Measurements from ENCODE around the gene MACROD2.

MACROD2 gene

DNA sequence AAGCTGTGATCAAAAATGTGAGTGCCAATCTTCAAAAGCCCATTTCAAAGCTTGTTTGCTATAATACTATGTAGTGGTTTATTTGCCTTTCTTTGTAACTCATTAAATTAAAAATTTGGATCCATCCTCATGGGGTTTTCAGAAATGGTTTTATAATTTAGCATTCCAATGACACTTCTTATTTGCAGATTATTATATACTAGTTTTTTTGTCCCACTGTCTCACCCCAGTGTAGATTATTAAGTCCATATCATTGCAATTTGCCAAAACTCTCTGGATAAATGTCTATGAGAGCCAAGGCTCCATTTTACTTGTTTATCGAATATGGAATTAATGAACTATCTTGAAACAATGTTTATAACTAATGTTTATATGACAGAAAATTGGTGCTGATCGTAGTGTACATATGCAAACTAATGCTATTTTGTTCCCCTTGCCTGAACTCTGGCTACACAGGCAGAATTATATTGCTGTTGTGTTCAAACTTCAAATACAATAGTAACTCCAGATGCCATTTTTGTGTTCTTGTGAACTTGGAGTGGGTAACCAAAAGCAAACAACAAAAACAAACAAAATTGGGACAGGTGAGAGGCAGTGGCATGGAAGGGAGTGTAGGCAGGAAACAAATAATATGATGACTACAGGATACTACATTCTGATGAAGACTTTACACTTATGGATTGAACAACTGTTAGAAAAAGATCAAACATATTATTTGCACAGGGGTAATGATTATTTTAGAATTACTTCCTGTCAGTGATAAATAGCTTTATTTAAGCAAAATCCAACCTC, 649.2 kb downstream of the MACROD2 start:
- TF ChIP-seq ZFX (IDR thresholded peaks at IDR 0.05; ENCODE audit: borderline replicate concordance) = no peak
- TF ChIP-seq, protein P1, sequence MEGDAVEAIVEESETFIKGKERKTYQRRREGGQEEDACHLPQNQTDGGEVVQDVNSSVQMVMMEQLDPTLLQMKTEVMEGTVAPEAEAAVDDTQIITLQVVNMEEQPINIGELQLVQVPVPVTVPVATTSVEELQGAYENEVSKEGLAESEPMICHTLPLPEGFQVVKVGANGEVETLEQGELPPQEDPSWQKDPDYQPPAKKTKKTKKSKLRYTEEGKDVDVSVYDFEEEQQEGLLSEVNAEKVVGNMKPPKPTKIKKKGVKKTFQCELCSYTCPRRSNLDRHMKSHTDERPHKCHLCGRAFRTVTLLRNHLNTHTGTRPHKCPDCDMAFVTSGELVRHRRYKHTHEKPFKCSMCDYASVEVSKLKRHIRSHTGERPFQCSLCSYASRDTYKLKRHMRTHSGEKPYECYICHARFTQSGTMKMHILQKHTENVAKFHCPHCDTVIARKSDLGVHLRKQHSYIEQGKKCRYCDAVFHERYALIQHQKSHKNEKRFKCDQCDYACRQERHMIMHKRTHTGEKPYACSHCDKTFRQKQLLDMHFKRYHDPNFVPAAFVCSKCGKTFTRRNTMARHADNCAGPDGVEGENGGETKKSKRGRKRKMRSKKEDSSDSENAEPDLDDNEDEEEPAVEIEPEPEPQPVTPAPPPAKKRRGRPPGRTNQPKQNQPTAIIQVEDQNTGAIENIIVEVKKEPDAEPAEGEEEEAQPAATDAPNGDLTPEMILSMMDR (IDR thresholded peaks at IDR 0.05) = no peak

DNA sequence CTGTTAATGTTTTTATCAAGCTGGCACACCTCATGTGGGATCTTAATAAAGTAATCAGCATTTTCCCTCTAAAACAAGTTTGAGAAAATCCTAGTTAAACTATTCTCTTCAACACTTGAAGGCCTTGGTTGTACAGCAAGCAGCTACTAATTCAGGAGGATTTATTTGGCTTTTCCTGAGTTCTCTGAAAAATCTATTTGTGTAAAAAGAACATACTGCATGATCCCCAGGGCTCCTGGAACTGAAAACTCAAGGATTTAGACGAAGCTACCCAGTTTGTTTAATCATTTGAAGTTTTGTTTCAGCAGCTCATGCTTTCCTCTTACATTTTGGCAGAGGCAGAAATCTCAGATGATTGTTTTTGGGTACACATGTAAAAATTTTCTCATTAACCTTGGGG, 651.7 kb downstream of the MACROD2 start:
- no peak overlapping the region for H3K27ac ChIP-seq
- TF ChIP-seq, protein P1 (IDR thresholded peaks at IDR 0.05) = no peak
- TF ChIP-seq ZFX (IDR thresholded peaks at IDR 0.05; ENCODE audit: borderline replicate concordance) = no peak

More for the DNA sequence above, 649.2 kb downstream of the MACROD2 start:
- H3K27ac ChIP-seq = no peak overlapping the region

DNA sequence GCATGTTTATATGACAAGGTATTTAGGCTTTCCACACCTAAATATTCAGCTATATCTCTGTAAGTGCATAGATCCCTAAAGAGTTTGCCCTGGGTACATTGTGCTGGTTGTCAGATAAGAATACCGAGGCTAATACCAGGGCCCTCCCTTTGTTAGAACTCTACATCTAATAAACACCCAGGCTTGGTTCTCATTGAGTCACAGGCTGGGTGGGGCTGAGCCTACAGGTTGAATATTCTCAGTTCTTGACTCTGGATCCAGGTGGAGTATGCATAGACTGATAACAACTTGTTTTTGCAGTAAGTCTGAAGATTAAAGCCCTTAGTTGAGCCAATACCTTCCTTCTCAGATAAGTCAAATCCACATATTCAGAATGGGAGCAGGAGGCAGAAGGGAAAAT, 654.3 kb downstream of the MACROD2 start:
- H3K27ac ChIP-seq = no peak overlapping the region
- TF ChIP-seq, protein P1 (IDR thresholded peaks at IDR 0.05) = no peak
- no peak for TF ChIP-seq ZFX (IDR thresholded peaks at IDR 0.05; ENCODE audit: borderline replicate concordance)

DNA sequence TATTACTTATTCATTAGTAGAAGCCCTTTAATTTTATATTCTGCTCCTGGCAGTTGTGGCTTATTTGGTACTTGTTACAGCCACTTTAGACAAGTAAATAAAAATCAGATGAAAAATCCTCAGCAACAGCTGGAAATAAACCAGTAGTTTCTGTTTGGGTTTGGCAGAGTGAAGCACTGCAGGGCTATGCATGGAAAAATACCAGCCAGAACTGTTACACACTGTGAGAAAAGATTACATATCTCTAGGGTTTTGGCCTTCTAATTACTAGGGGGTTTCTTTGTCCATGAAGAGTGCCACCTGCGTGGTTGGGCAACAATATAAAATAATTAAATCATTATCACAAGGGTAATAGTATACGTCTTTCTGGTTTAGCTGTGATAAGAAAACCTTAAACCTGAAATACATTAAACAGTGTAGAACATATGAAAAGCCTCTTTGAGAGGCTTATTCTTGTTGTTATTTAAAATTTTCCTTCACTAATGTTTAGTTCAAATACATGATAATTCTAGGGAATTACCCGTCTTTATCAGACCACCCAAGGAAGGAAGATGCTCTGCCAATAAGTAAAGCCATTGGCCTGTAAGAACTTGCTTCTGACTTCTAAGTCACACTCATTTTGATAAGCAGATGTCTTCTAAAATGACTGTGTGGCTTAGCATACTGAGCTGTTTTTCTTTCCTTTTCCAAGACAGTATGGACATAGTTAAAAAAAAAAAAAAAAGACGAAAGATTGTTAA, 662.1 kb downstream of the MACROD2 start:
- TF ChIP-seq, protein P1 (IDR thresholded peaks at IDR 0.05) = no peak
- no peak for TF ChIP-seq ZFX (IDR thresholded peaks at IDR 0.05; ENCODE audit: borderline replicate concordance)

DNA sequence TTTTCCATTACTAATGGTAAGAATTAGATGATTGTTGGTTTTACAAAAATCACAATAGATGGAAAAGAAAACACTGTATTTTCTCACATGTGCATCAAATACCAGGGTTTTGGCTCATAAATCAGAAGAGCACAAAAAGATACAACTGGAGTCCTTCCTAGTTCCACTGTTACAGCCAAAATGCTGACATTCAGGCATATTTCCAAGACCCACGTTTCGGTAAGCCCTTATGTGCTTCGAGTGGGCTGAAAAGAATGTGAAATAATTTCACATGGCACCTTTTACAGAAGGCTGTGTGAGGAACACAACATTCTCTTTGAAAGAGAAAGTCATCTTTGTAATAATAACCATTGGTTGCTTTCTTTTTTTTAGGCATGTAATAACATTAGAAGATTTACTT, 668.8 kb downstream of the MACROD2 start:
- TF ChIP-seq, protein P1 (IDR thresholded peaks at IDR 0.05) = no peak
- no peak for TF ChIP-seq ZFX (IDR thresholded peaks at IDR 0.05; ENCODE audit: borderline replicate concordance)
- H3K27ac ChIP-seq = no peak overlapping the region

More for the DNA sequence above, 662.1 kb downstream of the MACROD2 start:
- H3K27ac ChIP-seq = no peak overlapping the region

DNA sequence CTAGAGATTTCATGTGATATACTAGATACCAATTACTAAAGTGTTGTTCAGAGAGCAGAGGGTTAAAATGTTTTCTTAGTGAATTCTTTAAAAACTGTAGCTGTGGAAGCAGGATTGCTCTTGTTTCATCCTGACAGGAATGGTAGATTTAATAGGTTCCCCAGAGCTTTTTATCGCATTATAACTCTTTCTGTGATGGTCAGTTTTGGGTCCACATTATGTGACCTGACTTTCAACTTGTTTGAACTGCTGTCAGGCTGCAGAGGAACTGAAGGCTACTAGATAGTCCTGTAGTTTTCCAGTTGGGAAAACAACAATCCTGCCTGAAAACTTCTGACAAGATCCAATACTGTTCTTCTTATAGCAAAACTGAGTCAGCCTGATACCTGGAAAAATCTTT, 671.4 kb downstream of the MACROD2 start:
- TF ChIP-seq, protein P1 (IDR thresholded peaks at IDR 0.05) = no peak
- TF ChIP-seq ZFX (IDR thresholded peaks at IDR 0.05; ENCODE audit: borderline replicate concordance) = no peak
- no peak overlapping the region for H3K27ac ChIP-seq

DNA sequence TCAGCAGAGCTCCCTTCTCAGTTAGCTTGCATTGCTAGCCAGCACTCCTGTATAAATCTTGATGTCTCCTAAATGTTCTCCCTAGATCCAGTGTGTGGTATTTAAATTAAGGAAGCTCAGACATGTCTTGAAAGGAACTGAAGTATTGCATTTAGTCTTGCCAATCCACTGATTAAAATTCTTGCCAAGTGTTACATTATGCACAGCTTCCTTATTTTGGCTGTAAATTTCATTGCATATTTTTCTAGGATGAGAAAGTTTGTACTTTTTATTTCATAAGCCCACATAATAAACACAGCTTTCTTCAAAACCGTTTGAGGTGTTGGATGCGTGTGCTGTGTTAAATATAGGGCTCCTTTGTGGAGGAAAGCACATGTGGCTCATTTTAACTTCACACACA, 671.9 kb downstream of the MACROD2 start:
- no peak overlapping the region for H3K27ac ChIP-seq
- TF ChIP-seq, protein P1 (IDR thresholded peaks at IDR 0.05) = no peak
- no peak for TF ChIP-seq ZFX (IDR thresholded peaks at IDR 0.05; ENCODE audit: borderline replicate concordance)
